ENCODE results near the gene SAMM50. TPM values are rescaled to one million over a fixed set of nuclear protein-coding genes. Genes with fewer than 3 reads are reported as not detected.
A peak's percentile ranks its signal among the peaks of the same experiment; 100 is the strongest.

The SAMM50 gene
- total and polyA plus RNA-seq, 4 donors = 19.2 to 30.1 (median 26.0) TPM

GRCh38 chr22:43928908-43929307, 26.3 kb upstream of the SAMM50 start:
- Histone ChIP-seq H3K27ac (ENCODE audit: low read depth in 1 of 2, low read length in 2 of 2) (peak overlapping the region; percentile 1 to 62), H3K27me3 (ENCODE audit: control insufficient read depth in 4 of 4, insufficient read depth in 4 of 4, low read length in 3 of 4) (no peaks in the 10 kb centered on the region), H3K36me3 (ENCODE audit: control insufficient read depth in 4 of 4, insufficient read depth in 3 of 4, low read depth in 1 of 4, low read length in 3 of 4) (peaks cover 4 to 40% (median 34%) of the 10 kb centered on the region in 4 donors), H3K4me1 (ENCODE audit: control insufficient read depth in 4 of 4, insufficient read depth in 4 of 4, low read length in 3 of 4) (peaks cover 11 to 48% (median 41%) of the 10 kb centered on the region in 4 donors), H3K4me3 (ENCODE audit: low read depth in 1 of 3, low read length in 3 of 3) (no peak overlapping the region), H3K9ac (ENCODE audit: low read depth in 1 of 2, low read length in 2 of 2) (no peak overlapping the region), H3K9me3 (ENCODE audit: control insufficient read depth in 4 of 4, low read length in 3 of 4) (no peaks in the 10 kb centered on the region)
- no peak for DNase-seq (ENCODE audit: low spot score)
- WGBS = 83% methylated on average over 6 of the region's 6 CpGs
- no peak for TF ChIP-seq JUND (IDR thresholded peaks at IDR 0.05)
- no peak for TF ChIP-seq GABPA (IDR thresholded peaks at IDR 0.05 in 1 of 2, conservative IDR thresholded peaks at IDR 0.05 in 1 of 2)
- no peak for TF ChIP-seq FOXA1 (IDR thresholded peaks at IDR 0.05)
- TF ChIP-seq NR2F2 (IDR thresholded peaks at IDR 0.05) = no peak
- no peak for TF ChIP-seq FOXA2 (IDR thresholded peaks at IDR 0.05)

GRCh38 chr22:43931771-43932170, 23.5 kb upstream of the SAMM50 start:
- DNase-seq (ENCODE audit: low spot score) = no peak
- H3K36me3 ChIP-seq (ENCODE audit: control insufficient read depth in 4 of 4, insufficient read depth in 3 of 4, low read depth in 1 of 4, low read length in 3 of 4) = peaks cover 4 to 62% (median 56%) of the 10 kb centered on the region in 4 donors
- no peak overlapping the region for H3K27ac ChIP-seq (ENCODE audit: low read depth in 1 of 2, low read length in 2 of 2)
- no peaks in the 10 kb centered on the region for H3K9me3 ChIP-seq (ENCODE audit: control insufficient read depth in 4 of 4, low read length in 3 of 4)
- peaks cover 5 to 36% (median 30%) of the 10 kb centered on the region in 4 donors for H3K4me1 ChIP-seq (ENCODE audit: control insufficient read depth in 4 of 4, insufficient read depth in 4 of 4, low read length in 3 of 4)
- 79% methylated on average over 4 of the region's 4 CpGs for WGBS
- TF ChIP-seq SP1 (IDR thresholded peaks at IDR 0.05) (no peak), NR2F2 (IDR thresholded peaks at IDR 0.05) (no peak), ZBTB33 (IDR thresholded peaks at IDR 0.05) (no peak), MAX (IDR thresholded peaks at IDR 0.05) (no peak), HNF4G (IDR thresholded peaks at IDR 0.05) (no peak), RAD21 (IDR thresholded peaks at IDR 0.05) (no peak), FOXA2 (IDR thresholded peaks at IDR 0.05) (no peak), EGR1 (IDR thresholded peaks at IDR 0.05; ENCODE audit: low read depth in 2 of 2) (no peak), REST (IDR thresholded peaks at IDR 0.05) (no peak), RXRA (IDR thresholded peaks at IDR 0.05) (no peak), YY1 (IDR thresholded peaks at IDR 0.05) (no peak), FOXA1 (IDR thresholded peaks at IDR 0.05) (no peak), ATF3 (IDR thresholded peaks at IDR 0.05) (no peak), JUND (IDR thresholded peaks at IDR 0.05) (no peak), TAF1 (conservative IDR thresholded peaks at IDR 0.05) (no peak)
- H3K27me3 ChIP-seq (ENCODE audit: control insufficient read depth in 4 of 4, insufficient read depth in 4 of 4, low read length in 3 of 4) = no peaks in the 10 kb centered on the region
- H3K9ac ChIP-seq (ENCODE audit: low read depth in 1 of 2, low read length in 2 of 2) = no peak overlapping the region
- no peak overlapping the region for H3K4me3 ChIP-seq (ENCODE audit: low read depth in 1 of 3, low read length in 3 of 3)

Measured in liver (tissue), 9 donors.